NCI-H1436 treated with DMSO at 0.1 percent for 48 hours (cell line): Measurements from ENCODE around the gene PSG4.
"Not testable (repeated sequence)": the region's sequence is repeated elsewhere in the genome, so short reads cannot be mapped to it uniquely, and the experiment has no call there.

Experiments
- DNase-seq: peaks from one replicate; lab custom pipeline; 2025; lab: John Stamatoyannopoulos, UW

PSG4 gene

DNA sequence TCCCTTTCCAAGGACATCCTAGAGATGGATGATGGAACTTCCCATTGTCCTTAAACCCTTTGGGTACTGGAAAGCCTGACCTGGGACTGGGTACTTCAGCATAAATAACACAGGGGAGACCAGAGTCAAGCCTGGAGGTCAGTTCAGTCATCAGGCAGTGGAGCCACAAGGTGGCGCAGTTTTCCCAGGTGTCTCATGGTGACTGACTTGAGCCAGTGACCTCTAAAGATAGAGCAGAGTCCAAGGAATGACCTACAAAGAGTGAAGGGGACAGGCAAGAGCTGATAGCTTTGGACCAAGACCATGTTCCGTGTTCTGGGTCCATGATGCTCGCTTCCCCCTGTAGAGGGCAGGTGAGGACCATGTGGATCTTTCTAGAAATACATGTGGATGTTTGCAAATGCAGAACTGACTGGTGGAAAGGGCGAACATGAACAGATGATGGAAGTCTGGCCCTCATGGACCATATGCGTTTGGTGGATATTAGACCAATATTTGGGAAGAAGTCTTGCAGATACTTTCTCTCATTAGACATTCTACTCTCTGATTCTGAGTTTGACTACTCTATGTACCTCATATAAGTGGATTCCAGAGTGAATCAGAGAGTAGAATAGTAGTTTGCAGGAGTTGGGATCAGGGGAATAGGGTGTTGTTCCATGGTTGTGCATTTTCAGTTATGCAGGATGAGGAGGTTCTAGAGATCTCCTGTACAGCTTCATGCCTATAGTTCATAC lies 6.6 kb downstream of the PSG4 start:
- not testable (repeated sequence) for DNase-seq

DNA sequence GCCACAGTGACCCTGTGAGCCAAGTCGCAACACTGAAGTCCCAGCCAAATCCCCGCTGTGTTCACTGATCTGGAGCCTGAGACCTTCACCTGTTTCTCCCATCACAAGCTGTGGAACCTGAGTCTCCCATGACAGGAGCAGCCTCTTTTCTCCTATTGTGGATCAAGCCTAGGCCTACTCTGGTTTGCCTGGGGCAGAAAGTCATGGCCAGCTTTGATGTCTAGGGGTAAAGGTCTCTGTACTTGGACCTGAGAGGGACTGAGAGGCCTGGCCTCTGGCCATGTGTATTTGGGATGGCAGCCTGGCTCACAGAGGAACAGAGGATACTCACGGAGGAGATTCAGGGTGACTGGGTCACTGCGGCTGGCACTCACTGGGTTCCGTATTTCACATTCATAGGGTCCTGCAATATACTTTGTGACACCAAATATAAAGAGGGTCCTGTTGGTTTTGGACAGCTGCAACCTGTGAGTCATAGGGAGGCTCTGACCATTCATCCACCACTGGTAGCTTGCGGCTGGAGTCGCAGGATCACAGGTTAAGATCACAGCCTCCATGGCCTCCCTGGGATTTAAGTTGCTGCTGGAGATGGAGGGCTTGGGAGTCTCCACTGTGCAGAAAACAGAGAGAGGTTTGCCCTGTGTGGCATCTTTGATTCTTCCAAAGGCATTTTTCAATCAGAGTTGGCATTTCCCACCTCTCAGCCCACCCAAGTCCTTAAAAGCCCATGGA lies 7.6 kb downstream of the PSG4 start:
- DNase-seq = not testable (repeated sequence)

DNA sequence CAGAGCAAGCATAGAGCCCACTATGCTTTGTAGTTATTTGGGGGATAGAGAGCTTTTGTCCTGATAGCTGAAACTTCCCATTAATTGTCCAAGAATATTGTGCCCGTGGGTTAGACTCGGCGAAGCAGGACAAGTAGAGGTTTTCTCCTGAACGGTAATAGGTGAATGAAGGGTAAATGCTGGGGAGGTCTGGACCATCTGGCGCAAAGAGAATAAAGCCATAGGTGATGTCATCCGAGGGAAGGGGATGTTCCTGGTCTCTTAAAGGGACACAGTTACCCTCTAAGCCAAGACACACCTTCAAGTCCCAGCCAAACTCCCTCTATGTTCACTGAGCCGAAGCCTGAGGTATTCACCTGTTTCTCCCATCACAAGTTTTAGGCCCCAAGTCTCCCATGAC lies 11.0 kb downstream of the PSG4 start:
- not testable (repeated sequence) for DNase-seq

DNA sequence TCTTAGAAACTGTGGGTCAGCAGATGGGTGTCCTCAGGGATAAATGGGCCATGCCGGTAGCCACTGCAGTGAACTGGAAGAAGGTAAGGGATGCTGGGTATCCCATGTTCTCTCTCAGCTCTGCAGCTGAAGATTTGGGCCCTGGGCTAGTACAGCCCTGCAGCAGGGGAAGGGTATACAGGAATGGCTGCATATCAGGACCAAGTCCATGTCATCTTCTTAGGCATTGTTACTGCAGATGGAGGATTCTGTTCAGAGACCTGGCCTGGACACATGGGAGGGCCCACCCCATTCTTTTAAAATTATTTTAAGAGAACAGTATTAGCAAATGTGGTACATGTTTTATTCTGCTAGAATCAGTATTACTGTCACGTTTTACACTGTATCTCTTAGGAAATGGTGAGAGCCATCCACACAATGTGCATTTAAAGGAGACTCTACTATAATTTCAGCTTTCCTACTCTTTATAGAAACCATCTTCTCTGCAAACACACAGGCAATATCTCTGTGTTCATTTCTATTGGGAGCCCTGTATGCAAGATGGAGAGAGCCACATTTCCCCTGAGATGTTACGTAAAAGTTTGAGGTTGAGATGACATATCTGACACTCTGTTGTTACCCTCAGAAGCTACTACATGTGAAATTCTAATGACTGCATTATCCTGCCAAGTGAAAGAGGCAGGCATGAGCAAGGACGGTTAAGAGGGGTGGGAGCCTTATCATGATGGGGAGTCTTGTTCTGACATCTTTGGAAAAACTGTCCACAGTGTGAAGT lies 12.9 kb downstream of the PSG4 start:
- not testable (repeated sequence) for DNase-seq

DNA sequence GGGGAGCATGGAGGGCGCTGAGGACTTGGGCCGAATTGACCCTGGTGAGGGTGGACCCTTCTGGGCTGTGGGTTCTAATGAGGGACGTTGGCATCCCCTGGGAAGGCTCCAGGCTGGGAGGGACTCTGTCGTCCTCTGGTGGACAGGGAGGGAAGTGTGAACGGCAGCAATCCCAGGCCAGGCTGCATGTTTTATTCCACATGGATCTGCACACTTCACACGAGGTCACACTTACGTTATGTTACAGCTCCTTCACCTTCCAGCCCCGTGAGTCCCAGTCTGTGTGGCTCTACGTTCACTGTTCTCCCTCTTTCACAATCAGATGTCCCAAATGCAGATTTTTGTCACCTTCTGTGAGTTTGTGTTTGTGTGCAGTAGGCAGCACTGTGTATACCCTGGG lies 17.3 kb downstream of the PSG4 start:
- DNase-seq = not testable (repeated sequence)

DNA sequence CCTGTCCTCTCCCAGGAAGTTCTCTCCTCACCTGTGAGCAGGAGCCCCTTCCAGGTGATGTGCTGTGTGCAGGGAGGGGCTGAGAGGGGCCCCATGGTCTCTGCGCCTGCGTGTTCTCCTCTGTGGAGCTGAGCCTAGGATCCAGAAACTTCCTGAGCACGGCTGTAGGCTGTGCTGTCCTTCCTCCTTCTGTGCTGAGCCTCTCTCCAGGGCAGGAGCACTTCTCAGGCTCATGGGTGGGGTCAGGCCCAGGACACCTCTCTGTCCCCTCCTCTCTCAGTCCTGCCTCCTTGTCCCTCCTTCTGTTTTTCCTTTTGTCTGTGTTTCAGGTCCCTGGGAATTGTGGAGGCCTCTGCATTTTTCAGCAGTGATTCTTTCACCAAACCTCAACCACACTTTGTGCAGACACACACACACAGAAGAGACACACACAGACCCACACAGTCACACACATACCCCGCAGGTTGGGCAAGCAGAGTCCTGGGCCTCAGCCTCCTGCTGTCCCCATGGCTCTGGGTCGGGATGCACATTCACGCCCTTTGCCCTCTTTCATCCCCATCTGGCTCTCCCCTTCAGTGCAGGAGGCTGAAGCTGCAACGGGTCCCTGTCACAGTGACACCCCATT lies 19.0 kb downstream of the PSG4 start, which contains the start of gene PSG5:
Gene PSG5 (minus strand): TSS at position 226 of the 625 bp plus-strand sequence. CDS start 131 bp downstream, at position 95.
- not testable (repeated sequence) for DNase-seq

DNA sequence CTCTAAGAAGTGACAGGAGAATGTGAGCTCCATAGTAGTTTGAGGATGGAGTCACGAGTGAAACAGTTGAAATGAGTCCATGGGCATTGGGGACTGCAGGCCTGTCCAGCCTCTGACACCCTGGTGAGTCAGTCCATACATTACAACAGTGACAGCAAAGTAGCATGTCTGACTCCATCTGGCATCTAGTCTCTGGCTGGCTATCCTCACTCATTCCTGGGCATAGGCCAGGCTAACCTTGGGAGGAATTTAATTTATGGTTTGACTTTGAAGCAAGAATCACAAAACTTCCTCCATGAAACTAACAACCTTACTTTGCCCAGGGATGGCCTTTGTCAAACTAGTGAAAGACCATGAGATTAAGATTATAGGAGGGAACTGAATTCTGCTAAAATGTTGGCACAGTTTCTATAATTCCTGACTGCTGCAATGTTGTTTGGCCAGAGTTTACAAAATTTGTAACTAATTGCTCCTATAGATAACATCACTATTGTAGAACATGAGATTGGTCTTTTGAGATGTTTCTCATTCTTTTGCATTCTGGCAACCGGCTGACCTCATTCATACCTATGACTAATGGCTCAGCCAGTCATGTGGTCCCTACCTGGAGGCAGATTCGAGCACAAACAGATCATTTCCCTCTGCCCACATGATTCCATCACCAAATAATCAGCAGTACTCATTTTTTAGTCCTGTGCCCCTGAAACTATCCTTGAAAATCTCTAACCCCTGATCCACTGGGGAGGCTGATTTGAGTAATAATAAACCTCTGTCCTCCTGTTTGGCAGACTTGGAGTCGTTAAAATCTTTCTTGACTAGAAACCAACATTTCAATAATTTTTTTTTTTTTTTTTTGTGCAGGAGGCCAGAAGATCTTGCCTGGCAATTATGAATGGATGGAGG lies 23.3 kb downstream of the PSG4 start:
- DNase-seq = not testable (repeated sequence)

DNA sequence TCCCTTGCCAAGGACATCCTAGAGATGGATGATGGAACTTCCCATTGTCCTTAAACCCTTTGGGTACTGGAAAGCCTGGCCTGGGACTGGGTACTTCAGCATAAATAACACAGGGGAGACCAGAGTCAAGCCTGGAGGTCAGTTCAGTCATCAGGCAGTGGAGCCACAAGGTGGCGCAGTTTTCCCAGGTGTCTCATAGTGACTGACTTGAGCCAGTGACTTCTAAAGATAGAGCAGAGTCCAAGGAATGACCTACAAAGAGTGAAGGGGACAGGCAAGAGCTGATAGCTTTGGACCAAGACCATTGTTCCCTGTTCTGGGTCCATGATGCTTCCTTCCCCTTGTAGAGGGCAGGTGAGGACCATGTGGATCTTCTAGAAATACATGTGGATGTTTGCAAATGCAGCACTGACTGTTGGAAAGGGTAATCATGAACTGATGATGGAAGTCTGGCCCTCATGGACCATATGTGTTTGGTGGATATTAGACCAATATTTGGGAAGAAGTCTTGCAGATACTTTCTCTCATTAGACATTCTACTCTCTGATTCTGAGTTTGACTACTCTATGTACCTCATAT lies 25.8 kb downstream of the PSG4 start:
- DNase-seq = not testable (repeated sequence)

DNA sequence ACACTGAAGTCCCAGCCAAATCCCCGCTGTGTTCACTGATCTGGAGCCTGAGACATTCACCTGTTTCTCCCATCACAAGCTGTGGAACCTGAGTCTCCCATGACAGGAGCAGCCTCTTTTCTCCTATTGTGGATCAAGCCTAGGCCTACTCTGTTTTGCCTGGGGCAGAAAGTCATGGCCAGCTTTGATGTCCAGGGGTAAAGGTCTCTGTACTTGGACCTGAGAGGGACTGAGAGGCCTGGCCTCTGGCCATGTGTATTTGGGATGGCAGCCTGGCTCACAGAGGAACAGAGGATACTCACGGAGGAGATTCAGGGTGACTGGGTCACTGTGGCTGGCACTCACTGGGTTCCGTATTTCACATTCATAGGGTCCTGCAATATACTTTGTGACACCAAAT lies 26.9 kb downstream of the PSG4 start:
- not testable (repeated sequence) for DNase-seq

DNA sequence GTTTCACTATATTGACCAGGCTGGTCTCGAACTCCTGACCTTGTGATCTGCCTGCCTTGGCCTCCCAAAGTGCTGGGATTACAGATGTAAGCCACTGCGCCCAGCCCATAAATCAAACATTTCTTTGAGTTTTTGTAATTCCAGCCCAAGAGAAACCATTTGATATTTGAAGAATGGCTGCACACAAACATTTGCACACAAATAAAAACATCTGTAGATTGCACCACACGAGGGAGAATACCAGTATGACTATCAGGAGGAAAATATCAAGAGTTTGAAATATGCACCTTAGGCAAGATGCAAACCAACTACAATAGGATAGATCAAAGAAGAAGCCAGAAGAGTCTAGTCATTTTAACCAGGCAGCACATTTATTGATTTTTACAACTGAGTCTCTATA lies 39.5 kb downstream of the PSG4 start:
- DNase-seq = not testable (repeated sequence)

DNA sequence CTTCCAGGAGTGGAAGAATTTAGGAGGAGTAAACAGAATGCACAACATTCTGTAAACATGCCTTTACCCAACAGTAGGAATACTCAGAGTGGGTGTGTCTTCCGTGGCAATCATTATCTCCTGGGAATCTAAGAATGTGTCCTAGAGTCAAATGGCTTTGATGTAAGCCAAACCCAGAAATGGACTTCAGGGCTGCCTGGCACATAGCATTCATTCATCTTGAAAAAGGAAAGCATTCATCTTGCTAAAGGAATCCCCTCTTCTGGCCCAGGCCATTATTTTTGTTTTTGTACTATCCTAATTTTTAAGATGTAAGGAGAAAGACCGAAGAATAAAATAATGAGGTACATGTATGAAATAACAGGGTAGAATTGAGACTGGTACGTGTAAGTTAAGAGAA lies 42.3 kb downstream of the PSG4 start:
- not testable (repeated sequence) for DNase-seq

DNA sequence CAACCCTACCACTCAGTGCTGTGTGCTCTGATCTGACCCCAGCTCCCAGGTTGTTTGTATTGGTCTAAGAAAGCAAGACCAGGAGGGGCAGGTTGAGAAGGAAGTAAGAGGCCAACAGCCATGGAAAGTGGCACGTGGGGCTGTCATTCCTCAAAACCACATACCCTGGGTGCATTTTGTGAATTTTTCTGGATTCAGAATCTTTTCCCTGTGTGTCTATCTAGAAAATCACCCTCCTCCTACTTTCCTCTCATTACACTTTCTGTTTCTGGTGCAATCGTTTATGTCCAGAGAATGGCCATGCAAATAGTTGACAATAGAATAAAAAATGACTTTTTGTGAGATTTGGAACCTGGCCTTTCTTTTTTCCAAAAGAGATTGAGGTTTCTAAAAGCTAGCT lies 43.2 kb downstream of the PSG4 start:
- not testable (repeated sequence) for DNase-seq

DNA sequence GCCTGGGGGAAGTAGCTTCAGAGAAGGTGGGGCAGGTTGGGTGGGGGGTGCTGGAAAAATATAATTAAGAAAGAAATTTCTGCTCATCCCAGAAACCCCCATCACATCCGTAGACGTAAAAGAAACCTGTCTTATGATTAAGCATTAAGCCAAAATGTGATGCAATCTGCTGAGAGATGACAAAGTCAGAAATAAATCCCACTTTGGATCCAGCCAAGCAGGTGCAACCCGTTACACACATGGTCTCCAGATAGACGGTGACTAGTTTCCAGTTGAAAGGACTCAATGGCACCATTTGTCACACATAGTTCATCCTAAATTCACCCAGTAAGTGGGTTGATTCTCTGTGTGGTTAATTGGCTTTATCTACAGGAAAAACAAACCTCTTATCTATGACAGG lies 53.2 kb downstream of the PSG4 start:
- no peak for DNase-seq

DNA sequence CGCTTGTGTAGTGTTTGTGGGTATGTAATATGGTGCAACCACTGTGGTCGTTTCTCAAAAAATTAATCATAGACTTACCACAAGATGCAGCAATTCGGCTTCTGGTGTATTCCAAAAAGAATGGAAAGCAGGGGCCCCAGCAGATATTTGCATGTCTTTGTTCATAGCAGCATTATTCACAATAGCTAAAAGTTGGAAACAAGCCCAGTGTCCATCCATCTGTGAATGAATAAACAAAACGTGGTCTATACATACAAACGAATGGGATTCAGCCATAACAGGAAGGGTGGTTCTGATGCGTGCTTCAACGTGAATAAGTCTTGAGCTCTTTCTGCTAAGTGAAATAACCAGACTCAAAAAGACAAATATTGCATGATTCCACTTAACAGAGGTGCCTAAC lies 55.6 kb downstream of the PSG4 start:
- DNase-seq = not testable (repeated sequence)

DNA sequence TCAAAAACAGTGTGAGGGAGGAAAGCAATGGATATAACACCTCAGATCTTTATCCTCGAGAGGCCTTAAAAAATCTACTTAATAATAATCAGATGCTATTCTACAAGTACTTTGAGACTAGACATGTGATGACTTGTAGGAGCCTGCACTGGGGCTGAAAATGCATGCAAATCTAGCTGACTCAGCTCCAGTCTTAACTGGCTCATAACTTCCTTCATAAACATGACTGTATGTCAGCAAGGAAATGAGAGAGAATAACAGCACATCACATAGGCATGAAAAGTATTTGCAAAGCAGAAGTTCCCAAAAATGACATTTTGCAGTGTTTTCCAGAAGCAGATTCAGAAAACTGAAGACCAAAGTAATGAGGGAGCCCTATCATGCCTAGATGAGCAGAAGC lies 57.2 kb downstream of the PSG4 start:
- no peak for DNase-seq
